ENCODE measurements around the gene BRICD5.
"Not testable (repeated sequence)": the region's sequence is repeated elsewhere in the genome, so short reads cannot be mapped to it uniquely, and the experiment has no call there.

BRICD5 gene

GRCh38 chr16:2210386-2211365 is at the start of gene BRICD5:
TSS of gene BRICD5 (minus strand) at chr16:2210863. CDS start at chr16:2210833, 30 bp downstream.
- no peak for DNase-seq (ENCODE audit: low read depth in 2 of 3, low spot score in 2 of 3)

- DNase-seq (ENCODE audit: low read depth in 2 of 3, low spot score in 2 of 3) = no peak
Measured at GRCh38 chr16:2260250-2260649, 49.6 kb upstream of the BRICD5 start.

DNA sequence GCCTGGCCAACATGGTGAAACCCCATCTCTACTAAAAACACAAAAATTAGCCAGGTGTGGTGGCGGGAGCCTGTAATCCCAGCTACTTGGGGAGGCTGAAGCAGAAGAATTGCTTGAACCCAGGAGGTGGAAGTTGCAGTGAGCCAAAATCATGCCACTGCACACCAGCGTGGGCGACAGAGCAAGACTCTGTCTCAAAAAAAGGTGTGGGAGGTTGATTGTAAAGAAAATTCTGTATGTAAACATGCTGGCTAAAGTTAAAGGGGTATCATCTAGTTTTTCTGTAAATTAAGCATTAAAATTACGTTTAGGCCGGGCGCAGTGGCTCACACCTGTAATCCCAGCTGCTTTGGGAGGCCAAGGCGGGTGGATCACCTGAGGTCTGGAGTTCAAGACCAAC is 47.9 kb upstream of the BRICD5 start:
- DNase-seq (ENCODE audit: low read depth in 2 of 3, low spot score in 2 of 3) = not testable (repeated sequence)

DNA sequence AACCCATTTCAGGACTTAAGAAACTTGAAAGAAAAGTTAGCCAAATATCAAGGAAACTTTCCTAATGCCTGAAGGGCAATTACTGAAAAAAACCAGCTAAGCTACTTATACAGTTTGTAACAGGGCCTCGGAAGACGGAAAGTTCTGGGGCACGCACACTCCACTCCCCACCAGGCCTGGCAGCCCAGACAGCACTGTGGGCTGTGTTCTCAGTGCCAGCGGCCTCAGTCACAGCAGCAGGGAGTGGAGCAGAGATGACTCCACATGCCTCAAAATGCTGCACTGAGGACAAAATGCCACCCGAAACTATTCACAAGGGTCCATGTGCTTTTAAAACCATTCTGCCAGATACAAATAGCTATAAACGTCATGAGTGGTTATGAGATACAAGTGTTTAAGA is 47.1 kb upstream of the BRICD5 start:
- DNase-seq (ENCODE audit: low read depth in 2 of 3, low spot score in 2 of 3) = no peak

GRCh38 chr16:2256531-2257140 is 46.0 kb upstream of the BRICD5 start:
- DNase-seq (ENCODE audit: low read depth in 2 of 3, low spot score in 2 of 3) = no peak

DNA sequence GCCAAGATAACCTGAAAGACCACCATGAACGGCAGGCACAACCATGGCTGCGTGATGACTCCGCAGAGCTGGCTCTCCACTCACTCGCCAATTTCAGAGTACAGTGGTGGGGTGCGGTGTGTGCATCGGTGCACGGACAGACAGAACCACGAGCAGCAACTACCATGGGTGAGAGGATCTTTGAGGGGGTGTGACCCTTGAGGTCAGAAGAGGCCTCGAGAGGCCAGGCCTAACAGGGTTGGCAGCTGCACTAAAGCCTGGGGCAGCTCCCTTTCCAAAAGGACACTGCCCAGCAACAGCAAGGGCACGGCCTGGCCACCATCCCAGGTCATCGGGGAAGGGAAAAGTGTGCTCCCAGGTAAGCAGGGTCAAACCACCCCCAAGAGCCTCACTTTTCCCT is 42.6 kb upstream of the BRICD5 start:
- DNase-seq (ENCODE audit: low read depth in 2 of 3, low spot score in 2 of 3) = no peak

DNA sequence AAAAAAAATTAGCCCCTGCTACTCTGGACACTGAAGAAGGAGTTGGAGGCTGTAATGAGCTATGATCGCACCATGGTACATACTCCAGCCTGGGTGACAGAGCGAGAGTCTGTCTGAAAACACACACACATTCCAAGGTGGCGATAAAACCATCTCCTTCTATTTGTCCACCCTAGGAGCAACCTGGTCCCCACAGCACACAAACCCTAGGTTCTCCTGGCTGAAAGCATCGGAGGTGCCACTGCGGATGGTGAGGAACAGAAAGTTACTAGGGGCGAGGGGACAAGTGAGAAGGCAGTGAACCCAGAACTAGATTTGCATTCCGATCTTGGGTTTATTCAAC is 42.1 kb upstream of the BRICD5 start:
- no peak for DNase-seq (ENCODE audit: low read depth in 2 of 3, low spot score in 2 of 3)

GRCh38 chr16:2251296-2252111 is 40.8 kb upstream of the BRICD5 start, which contains the start of gene ECI1:
TSS of gene ECI1 (minus strand) at chr16:2251587. CDS start at chr16:2251566, 21 bp downstream.
- DNase-seq (ENCODE audit: low read depth in 2 of 3, low spot score in 2 of 3) = peak; percentile 64 to 87 (median 82)

GRCh38 chr16:2250652-2251295 is 40.1 kb upstream of the BRICD5 start:
- DNase-seq (ENCODE audit: low read depth in 2 of 3, low spot score in 2 of 3) = peak in 1 of 3 experiments; percentile 17

GRCh38 chr16:2246301-2246885 is 35.7 kb upstream of the BRICD5 start:
- no peak for DNase-seq (ENCODE audit: low read depth in 2 of 3, low spot score in 2 of 3)

- DNase-seq (ENCODE audit: low read depth in 2 of 3, low spot score in 2 of 3) = no peak
Measured at GRCh38 chr16:2244926-2245795, 34.5 kb upstream of the BRICD5 start.

DNA sequence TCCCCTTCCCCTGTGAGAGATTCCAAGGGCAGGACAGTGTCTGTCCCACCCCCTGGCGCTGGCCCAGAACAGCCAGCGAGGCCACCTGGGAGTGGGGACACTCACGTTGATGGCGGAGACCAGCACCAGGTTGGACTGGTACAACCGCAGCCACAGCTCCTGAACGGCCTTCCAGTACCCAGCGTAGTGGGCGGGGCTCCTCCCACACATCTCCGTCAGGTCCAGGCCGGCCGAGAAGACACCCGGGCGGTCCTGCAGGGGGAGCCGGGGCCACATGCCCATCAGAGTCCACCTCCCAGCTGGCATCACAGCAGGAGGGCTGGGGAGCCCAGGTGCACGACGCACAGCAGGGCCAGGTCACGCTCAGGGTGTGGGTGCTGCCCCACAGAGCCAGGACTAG is 33.6 kb upstream of the BRICD5 start:
- DNase-seq (ENCODE audit: low read depth in 2 of 3, low spot score in 2 of 3) = no peak

- no peak for DNase-seq (ENCODE audit: low read depth in 2 of 3, low spot score in 2 of 3)
Measured at GRCh38 chr16:2243781-2244180, 33.1 kb upstream of the BRICD5 start.

GRCh38 chr16:2243031-2243528 is 32.4 kb upstream of the BRICD5 start:
- DNase-seq (ENCODE audit: low read depth in 2 of 3, low spot score in 2 of 3) = no peak

GRCh38 chr16:2242598-2242997 is 31.9 kb upstream of the BRICD5 start:
- DNase-seq (ENCODE audit: low read depth in 2 of 3, low spot score in 2 of 3) = no peak

- not testable (repeated sequence) for DNase-seq (ENCODE audit: low read depth in 2 of 3, low spot score in 2 of 3)
Measured at GRCh38 chr16:2240331-2240730, 29.7 kb upstream of the BRICD5 start.

GRCh38 chr16:2238838-2239675 is 28.4 kb upstream of the BRICD5 start:
- DNase-seq (ENCODE audit: low read depth in 2 of 3, low spot score in 2 of 3) = no peak

DNA sequence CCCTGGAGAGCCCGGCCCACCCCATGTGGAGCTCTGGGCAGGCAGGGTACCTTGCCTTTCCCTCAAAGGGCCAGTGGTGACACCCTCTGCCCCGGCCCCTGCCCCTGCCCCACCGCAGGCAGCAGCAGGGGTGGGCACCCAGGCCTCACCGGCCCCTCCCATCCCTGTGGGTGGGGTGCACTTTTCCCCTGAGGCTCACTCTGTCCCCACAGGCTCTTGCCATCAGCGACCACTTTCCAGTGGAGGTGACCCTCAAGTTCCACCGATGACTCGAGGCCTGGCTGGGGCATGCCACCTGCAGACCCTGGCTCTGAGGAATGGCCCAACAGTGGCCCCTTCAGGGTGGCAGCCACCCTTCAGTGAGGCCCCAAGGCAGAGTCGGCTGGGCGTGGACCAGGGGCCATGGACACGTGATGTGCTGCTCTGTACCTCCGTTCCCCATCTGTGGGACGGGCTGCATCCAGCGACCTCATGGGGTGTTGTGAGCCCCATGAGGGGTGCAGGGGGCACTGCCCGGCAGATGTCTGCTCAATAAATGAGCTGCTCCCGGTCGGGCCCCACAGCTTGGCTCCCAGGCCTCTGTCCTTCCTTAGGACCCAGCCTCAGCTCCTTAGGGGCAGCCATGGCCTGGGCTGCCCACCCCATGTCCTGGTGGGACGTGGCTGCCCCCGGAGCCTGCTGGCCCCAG is 27.6 kb upstream of the BRICD5 start:
- DNase-seq (ENCODE audit: low read depth in 2 of 3, low spot score in 2 of 3) = no peak
